Left ventricle myocardium inferior (tissue), 1 donor: ENCODE results near the gene TRIM41. TPM values are rescaled to one million over a fixed set of nuclear protein-coding genes. Genes with fewer than 3 reads are reported as not detected.
A peak's percentile ranks its signal among the peaks of the same experiment; 100 is the strongest.
"Not testable (repeated sequence)": the region's sequence is repeated elsewhere in the genome, so short reads cannot be mapped to it uniquely, and the experiment has no call there.

Experiments
- DNase-seq: peaks from one replicate; pipeline ENCODE4 v3.0.0-alpha.2; 2020
- H3K27ac ChIP-seq: fragments of 200-600 bp; replicated peaks from 2 replicates; pipeline ENCODE4 v1.8.0; 2021
- H3K27me3 ChIP-seq: fragments of 200-600 bp; 2 replicates; pipeline ENCODE4 v1.8.0; 2021; ENCODE audit warnings: low read depth
- H3K36me3 ChIP-seq: fragments of 200-600 bp; 2 replicates; pipeline ENCODE4 v1.8.0; 2021
- H3K4me1 ChIP-seq: fragments of 200-600 bp; 2 replicates; pipeline ENCODE4 v1.8.0; 2021
- H3K4me3 ChIP-seq: fragments of 200-600 bp; 2 replicates; pipeline ENCODE4 v1.8.0; 2021; ENCODE audit warnings: mild to moderate bottlenecking, moderate library complexity
- H3K9me3 ChIP-seq: fragments of 200-600 bp; replicated peaks from 2 replicates; pipeline ENCODE4 v1.8.0; 2021
- intact Hi-C: fragments of 100-400 bp; cut with micrococcal nuclease; formaldehyde crosslinking; loops from one replicate; pipeline ENCODE4 v1.11.0; 2022
- long read RNA-seq: library from polyadenylated mRNA; unstranded; transcript quantifications from one replicate; pipeline ENCODE4 v2.0.0, GENCODE V29; 2021
- total RNA-seq: library from RNA; stranded (reverse); fragmentation: NEBNext Ultra II Directional; extraction: Animal tissue kit (Norgen Biotek cat#: 25700); gene quantifications from one replicate; pipeline ENCODE4 v1.2.1, GENCODE V29; 2021
- TF ChIP-seq, protein P1 (sequence below): fragments of 200-600 bp; IDR thresholded peaks from 2 replicates; pipeline ENCODE4 v1.8.0; 2021; ENCODE audit warnings: antibody characterized with exemption, mild to moderate bottlenecking, borderline replicate concordance
- donor health status: DM: no; HTN: yes; CAD: no; lungs with severe emphysema.

The TRIM41 gene
- 26.4 TPM for total RNA-seq
- long read RNA-seq, transcript TRIM41-202 (8 exons, 2,696 nt), result major isoform, 12 of 29 reads
- long read RNA-seq, partial matches to known transcripts, result 4 of 29 reads
- long read RNA-seq, other reads (novel, unspliced or antisense), result 11 of 29 reads

DNA sequence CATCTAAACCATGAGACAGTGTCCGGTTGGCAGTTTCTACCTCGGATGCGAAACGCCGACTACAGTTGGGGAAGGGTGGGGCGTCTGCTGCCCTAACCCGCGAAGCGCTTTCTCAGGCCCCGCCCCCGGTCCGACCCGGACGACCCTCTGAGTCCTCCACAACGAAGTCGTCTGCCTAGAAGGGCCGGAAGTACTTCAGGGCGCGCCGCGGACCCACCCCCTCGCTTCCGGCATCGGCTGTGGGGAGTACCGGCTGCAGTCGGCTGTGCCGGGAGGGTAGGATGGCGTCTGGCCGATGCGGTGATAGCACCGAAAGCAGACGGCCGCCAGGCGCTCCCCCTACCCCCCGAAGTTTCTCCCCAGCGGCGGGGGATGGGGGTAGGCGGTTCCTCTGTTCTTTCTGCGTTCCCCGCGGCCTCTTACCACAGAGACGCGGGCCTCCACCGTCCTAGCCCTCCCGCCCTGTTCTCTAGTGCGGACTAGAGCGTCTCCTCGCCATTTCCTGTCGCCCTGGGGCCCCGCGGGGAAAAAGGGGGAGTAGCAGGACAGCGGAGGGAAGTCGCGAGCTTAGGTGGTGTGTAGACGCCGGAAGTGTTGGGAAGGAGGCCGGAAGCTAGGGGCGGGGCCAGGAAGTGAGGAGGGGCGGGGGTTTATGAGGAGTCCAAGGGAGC is at the start of gene TRIM41:
Gene TRIM41, plus strand, starts transcription at position 224 of the 671 bp plus-strand sequence. CDS start 719 bp downstream, outside the sequence.
- no peaks in the 10 kb centered on the region for H3K27me3 ChIP-seq
- H3K27ac ChIP-seq, result peak within 1 kb of the TSS; percentile 100
- intact Hi-C loops, result no loop called here
- H3K9me3 ChIP-seq, result no peaks in the 10 kb centered on the region
- TF ChIP-seq, protein P1, sequence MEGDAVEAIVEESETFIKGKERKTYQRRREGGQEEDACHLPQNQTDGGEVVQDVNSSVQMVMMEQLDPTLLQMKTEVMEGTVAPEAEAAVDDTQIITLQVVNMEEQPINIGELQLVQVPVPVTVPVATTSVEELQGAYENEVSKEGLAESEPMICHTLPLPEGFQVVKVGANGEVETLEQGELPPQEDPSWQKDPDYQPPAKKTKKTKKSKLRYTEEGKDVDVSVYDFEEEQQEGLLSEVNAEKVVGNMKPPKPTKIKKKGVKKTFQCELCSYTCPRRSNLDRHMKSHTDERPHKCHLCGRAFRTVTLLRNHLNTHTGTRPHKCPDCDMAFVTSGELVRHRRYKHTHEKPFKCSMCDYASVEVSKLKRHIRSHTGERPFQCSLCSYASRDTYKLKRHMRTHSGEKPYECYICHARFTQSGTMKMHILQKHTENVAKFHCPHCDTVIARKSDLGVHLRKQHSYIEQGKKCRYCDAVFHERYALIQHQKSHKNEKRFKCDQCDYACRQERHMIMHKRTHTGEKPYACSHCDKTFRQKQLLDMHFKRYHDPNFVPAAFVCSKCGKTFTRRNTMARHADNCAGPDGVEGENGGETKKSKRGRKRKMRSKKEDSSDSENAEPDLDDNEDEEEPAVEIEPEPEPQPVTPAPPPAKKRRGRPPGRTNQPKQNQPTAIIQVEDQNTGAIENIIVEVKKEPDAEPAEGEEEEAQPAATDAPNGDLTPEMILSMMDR, result peak; percentile 39
- H3K4me1 ChIP-seq, result peaks cover 43% of the 10 kb centered on the region
- H3K4me3 ChIP-seq, result peak within 1 kb of the TSS; percentile 96
- DNase-seq, result peak; percentile 99
- H3K36me3 ChIP-seq, result peaks cover 10% of the 10 kb centered on the region

- no peak for DNase-seq
- Histone ChIP-seq H3K9me3 (no peaks in the 10 kb centered on the region), H3K4me3 (peak overlapping the region; percentile 36), H3K27ac (peak overlapping the region; percentile 79), H3K36me3 (no peaks in the 10 kb centered on the region), H3K4me1 (peaks cover 15% of the 10 kb centered on the region), H3K27me3 (peaks cover 89% of the 10 kb centered on the region)
- TF ChIP-seq, protein P1, result no peak
- intact Hi-C loops, result no loop called here
These were observed 49.4 kb upstream of the TRIM41 start for GRCh38 chr5:181173420-181174342.

DNA sequence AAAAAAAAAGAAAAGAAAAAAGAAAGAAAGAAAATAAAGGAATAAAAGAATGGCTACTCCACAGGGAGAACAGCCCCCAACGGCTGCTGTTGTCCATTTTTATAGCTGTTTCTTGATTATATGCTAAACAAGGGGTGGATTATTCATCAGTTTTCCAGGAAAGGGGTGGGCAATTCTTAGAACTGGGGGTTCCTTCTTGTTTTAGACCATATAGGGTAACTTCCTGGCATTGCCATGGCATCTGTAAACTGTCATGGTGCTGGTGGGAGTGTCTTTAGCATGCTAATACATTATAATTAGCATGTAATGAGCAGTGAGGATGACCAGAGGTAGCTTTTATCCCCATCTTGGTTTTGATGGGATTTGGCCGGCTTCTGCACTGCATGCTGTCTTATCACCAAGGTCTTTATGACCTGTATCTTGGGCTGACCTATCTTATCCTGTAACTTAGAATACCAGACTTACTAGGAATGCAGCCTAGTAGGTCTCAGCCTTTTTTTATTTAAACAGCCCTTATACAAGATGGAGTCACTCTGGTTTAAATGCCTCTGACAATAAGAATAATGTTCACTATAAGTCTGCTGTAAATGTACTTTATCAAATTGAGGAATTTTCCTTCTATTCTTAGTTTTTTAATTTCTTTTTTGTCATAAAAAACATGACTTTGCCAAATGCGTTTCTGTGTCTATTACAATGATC is 46.7 kb upstream of the TRIM41 start:
- Histone ChIP-seq H3K4me1 (peaks cover 5% of the 10 kb centered on the region), H3K27me3 (peaks cover 62% of the 10 kb centered on the region), H3K4me3 (no peak overlapping the region), H3K36me3 (no peaks in the 10 kb centered on the region), H3K9me3 (no peaks in the 10 kb centered on the region), H3K27ac (no peak overlapping the region)
- intact Hi-C loops, result no loop called here
- DNase-seq, result no peak
- TF ChIP-seq, protein P1, result no peak

GRCh38 chr5:181177559-181177958 is 45.5 kb upstream of the TRIM41 start:
- H3K4me1 ChIP-seq, H3K9me3 ChIP-seq, DNase-seq, H3K4me3 ChIP-seq, H3K36me3 ChIP-seq, H3K27ac ChIP-seq, intact Hi-C loops: not testable (repeated sequence)
- H3K27me3 ChIP-seq, result peaks cover 51% of the 10 kb centered on the region

GRCh38 chr5:181181650-181182565 is 41.2 kb upstream of the TRIM41 start:
- Histone ChIP-seq H3K4me1 (peaks cover 21% of the 10 kb centered on the region), H3K36me3 (no peaks in the 10 kb centered on the region), H3K4me3 (no peak overlapping the region), H3K27ac (peak overlapping the region; percentile 11), H3K9me3 (no peaks in the 10 kb centered on the region), H3K27me3 (peaks cover 7% of the 10 kb centered on the region)
- DNase-seq, result peak; percentile 55
- intact Hi-C loops, result no loop called here
- TF ChIP-seq, protein P1, result peak; percentile 85
